HG03196 (cell line): ENCODE measurements around the gene COBLL1.

Source experiments
- ATAC-seq: cut with Tn5 transposase; IDR thresholded peaks from one replicate; pipeline ENCODE4 v1.9.1; 2021; ENCODE audit not compliant: unreplicated experiment

The COBLL1 gene

GRCh38 chr2:164792316-164793170, 49.1 kb downstream of the COBLL1 start:
- ATAC-seq = no peak

GRCh38 chr2:164789968-164790367, 51.7 kb downstream of the COBLL1 start:
- no peak for ATAC-seq

GRCh38 chr2:164786787-164787186, 54.8 kb downstream of the COBLL1 start:
- ATAC-seq = no peak

- no peak for ATAC-seq
These were observed 56.2 kb downstream of the COBLL1 start for GRCh38 chr2:164785457-164785856.

- ATAC-seq = no peak
These were observed 57.2 kb downstream of the COBLL1 start for GRCh38 chr2:164784376-164784775.

- no peak for ATAC-seq
These were observed 59.3 kb downstream of the COBLL1 start for GRCh38 chr2:164782323-164782722.

GRCh38 chr2:164781394-164781793, 60.2 kb downstream of the COBLL1 start:
- no peak for ATAC-seq

- ATAC-seq = no peak
These were observed 60.9 kb downstream of the COBLL1 start for GRCh38 chr2:164780611-164781178.

- ATAC-seq = no peak
These were observed 62.1 kb downstream of the COBLL1 start for GRCh38 chr2:164779383-164780057.

- no peak for ATAC-seq
These were observed 62.9 kb downstream of the COBLL1 start for GRCh38 chr2:164778723-164779122.

GRCh38 chr2:164777847-164778461, 63.7 kb downstream of the COBLL1 start:
- no peak for ATAC-seq

- no peak for ATAC-seq
These were observed 68.0 kb downstream of the COBLL1 start for GRCh38 chr2:164773635-164774034.

- ATAC-seq = no peak
These were observed 68.5 kb downstream of the COBLL1 start for GRCh38 chr2:164773091-164773490.

GRCh38 chr2:164771897-164772296, 69.7 kb downstream of the COBLL1 start:
- ATAC-seq = no peak

GRCh38 chr2:164770421-164770916, 71.2 kb downstream of the COBLL1 start:
- no peak for ATAC-seq

GRCh38 chr2:164766954-164767320, 74.7 kb downstream of the COBLL1 start:
- no peak for ATAC-seq

- no peak for ATAC-seq
These were observed 75.2 kb downstream of the COBLL1 start for GRCh38 chr2:164766216-164766953.

GRCh38 chr2:164764996-164765395, 76.6 kb downstream of the COBLL1 start:
- no peak for ATAC-seq

- ATAC-seq = no peak
These were observed 77.1 kb downstream of the COBLL1 start for GRCh38 chr2:164764474-164764873.

- no peak for ATAC-seq
These were observed 78.2 kb downstream of the COBLL1 start for GRCh38 chr2:164763431-164763830.
